Measurements from ENCODE around the gene LRRC40.
A peak's percentile ranks its signal among the peaks of the same experiment; 100 is the strongest.
"Not testable (repeated sequence)": the region's sequence is repeated elsewhere in the genome, so short reads cannot be mapped to it uniquely, and the experiment has no call there.

The LRRC40 gene

DNA sequence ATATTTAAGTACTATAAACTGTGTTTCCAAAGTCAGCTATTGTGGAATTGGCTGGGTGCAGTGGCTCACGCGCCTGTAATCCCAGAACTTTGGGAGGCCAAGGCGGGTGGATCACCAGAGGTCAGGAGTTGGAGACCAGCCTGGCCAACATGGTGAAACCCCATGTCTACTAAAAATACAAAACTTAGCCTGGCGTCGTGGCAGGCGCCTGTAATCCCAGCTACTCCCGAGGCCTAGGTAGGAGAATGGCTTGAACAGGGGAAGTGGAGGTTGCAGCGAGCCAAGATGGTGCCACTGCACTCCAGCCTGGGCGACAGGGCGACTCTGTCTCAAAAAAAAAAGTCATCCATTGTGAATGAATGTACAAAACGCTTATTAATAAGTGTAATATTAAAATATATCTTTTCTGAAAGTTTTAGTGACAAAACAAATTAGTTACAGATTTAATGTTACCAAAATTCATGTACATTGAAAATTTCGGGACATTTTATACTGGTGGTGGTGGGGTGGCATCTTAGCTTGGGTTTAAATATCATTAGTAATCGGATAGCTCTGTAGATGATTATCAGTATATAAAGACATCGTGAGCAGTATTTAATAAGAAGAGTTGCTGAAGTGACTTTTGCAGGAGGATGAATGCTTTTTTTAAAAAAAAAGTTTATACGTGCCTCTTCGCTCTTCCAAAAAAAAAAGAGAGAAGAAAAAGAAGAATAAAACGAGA, 15.3 kb upstream of the LRRC40 start:
- ChIA-PET POLR2A (interaction anchor here (0.7 to 1.3 kb wide), 4 partner anchors 14 to 1999 kb away, joined by 3 to 15 read pairs (median 3); partner anchors contain the start of gene LRRC40), CTCF (interaction anchor here (0.7 to 1.0 kb wide), 2 partner anchors 8 to 10 kb away, joined by 3 to 4 read pairs; no protein-coding TSS in a partner anchor)
- no peak for DNase-seq (ENCODE audit: low read depth, low spot score)
- TF ChIP-seq, protein P1, sequence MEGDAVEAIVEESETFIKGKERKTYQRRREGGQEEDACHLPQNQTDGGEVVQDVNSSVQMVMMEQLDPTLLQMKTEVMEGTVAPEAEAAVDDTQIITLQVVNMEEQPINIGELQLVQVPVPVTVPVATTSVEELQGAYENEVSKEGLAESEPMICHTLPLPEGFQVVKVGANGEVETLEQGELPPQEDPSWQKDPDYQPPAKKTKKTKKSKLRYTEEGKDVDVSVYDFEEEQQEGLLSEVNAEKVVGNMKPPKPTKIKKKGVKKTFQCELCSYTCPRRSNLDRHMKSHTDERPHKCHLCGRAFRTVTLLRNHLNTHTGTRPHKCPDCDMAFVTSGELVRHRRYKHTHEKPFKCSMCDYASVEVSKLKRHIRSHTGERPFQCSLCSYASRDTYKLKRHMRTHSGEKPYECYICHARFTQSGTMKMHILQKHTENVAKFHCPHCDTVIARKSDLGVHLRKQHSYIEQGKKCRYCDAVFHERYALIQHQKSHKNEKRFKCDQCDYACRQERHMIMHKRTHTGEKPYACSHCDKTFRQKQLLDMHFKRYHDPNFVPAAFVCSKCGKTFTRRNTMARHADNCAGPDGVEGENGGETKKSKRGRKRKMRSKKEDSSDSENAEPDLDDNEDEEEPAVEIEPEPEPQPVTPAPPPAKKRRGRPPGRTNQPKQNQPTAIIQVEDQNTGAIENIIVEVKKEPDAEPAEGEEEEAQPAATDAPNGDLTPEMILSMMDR (IDR thresholded peaks at IDR 0.05; ENCODE audit: insufficient read depth, low read length, missing control alignments), result no peak
- H3K4me3 ChIP-seq (ENCODE audit: low read depth, low read length), result peak overlapping the region; percentile 74

DNA sequence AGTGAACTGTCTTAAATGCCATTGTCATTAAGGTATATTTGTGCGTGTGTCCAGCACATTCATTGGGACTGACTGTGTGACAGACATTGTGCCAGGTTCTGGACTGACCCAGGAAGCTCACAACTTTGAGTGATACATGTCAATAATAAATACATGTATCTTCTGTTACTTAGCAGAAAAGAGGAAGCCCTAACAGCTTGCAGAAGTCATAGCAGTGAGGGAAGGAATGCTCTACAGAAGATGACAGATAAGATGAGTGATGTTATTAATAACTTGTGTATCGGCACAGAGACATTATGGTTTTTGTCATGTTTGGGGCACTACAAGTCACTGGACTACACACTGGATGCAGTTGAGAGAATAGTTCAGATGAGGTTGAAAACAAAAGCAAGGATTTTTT, 14.6 kb upstream of the LRRC40 start:
- ChIA-PET POLR2A (no interaction called here), CTCF (interaction anchor here (1.0 kb wide), 1 partner anchor 9 kb away, joined by 4 read pairs; no protein-coding TSS in a partner anchor)
- no peak overlapping the region for H3K4me3 ChIP-seq (ENCODE audit: low read depth, low read length)
- DNase-seq (ENCODE audit: low read depth, low spot score), result no peak
- TF ChIP-seq, protein P1 (IDR thresholded peaks at IDR 0.05; ENCODE audit: insufficient read depth, low read length, missing control alignments), result no peak

DNA sequence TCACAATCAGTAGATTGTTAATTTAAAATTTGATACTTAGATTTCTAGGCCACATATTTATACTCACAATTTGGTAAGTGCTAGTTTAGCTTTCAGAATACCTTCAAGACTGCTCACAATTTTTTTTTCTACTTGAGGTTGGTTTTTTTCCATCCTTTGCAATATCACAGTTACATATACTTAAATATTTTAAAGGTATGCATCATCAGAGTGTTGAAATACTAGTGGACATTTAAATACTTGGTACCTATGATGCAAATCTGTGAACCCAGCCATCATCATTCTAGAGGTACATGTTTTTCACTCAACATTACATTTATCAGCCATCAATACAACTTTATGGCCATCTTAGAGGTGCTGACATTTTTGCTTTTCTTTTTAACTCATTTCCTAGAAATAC, 6.2 kb upstream of the LRRC40 start:
- no peak for DNase-seq (ENCODE audit: low read depth, low spot score)
- POLR2A ChIA-PET, result no interaction called here
- H3K4me3 ChIP-seq (ENCODE audit: low read depth, low read length), result no peak overlapping the region
- TF ChIP-seq, protein P1 (IDR thresholded peaks at IDR 0.05; ENCODE audit: insufficient read depth, low read length, missing control alignments), result no peak
- CTCF ChIA-PET, result interaction anchor here (1.0 kb wide), 1 partner anchor 9 kb away, joined by 4 read pairs; no protein-coding TSS in a partner anchor

DNA sequence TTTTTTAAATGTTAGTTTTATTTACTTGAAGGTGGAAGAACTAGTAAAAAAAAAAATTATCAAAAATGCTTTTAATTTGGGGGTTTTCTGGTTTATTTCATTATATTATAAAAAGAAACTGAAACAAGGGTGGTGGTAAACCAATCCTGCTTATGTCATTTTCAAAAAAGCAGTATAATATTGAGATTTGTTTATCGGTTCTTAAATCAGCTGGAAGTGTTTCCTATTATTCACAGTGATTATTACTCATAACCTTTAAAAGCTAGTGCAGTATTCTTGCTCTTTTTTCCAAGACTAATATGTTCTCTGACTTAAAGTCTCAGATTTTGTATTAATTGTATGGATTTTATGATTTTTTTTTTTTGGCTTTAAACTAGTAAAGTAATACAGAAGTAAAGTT, 5.4 kb upstream of the LRRC40 start:
- ChIA-PET POLR2A (no interaction called here), CTCF (interaction anchor here (1.0 kb wide), 1 partner anchor 9 kb away, joined by 4 read pairs; no protein-coding TSS in a partner anchor)
- H3K4me3 ChIP-seq (ENCODE audit: low read depth, low read length), result no peak overlapping the region
- TF ChIP-seq, protein P1 (IDR thresholded peaks at IDR 0.05; ENCODE audit: insufficient read depth, low read length, missing control alignments), result no peak
- no peak for DNase-seq (ENCODE audit: low read depth, low spot score)

DNA sequence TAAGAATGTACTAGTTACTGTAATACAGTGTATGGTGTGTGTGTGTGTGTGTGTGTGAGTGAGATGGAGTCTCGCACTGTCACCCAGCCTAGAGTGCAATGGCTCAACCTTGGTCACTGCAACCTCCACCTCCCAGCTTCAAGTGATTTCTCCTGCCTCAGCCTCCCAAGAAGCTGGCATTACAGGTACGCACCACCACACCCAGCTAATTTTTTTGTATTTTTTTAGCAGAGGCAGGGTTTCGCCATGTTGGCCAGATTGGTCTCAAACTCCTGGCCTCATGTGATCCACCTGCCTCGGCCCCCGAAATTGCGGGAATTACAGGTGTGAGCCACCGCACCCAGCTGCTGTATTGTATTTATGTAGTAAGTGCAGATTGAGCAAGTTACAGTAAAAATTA, 2.9 kb upstream of the LRRC40 start:
- POLR2A ChIA-PET, result no interaction called here
- DNase-seq (ENCODE audit: low read depth, low spot score), result no peak
- CTCF ChIA-PET, result interaction anchor here (0.9 kb wide), 1 partner anchor 75 kb away, joined by 3 read pairs; no protein-coding TSS in a partner anchor
- no peak overlapping the region for H3K4me3 ChIP-seq (ENCODE audit: low read depth, low read length)
- TF ChIP-seq, protein P1 (IDR thresholded peaks at IDR 0.05; ENCODE audit: insufficient read depth, low read length, missing control alignments), result no peak

- TF ChIP-seq, protein P1 (IDR thresholded peaks at IDR 0.05; ENCODE audit: insufficient read depth, low read length, missing control alignments), result no peak
- CTCF ChIA-PET, result no interaction called here
- no peak for DNase-seq (ENCODE audit: low read depth, low spot score)
- POLR2A ChIA-PET, result no interaction called here
- peak overlapping the region; percentile 97; the same call in 1 of the 2 replicates for H3K4me3 ChIP-seq (ENCODE audit: low read depth, low read length)
Measured at GRCh38 chr1:70207492-70207891, 2.1 kb upstream of the LRRC40 start.

- DNase-seq (ENCODE audit: low read depth, low spot score), result not testable (repeated sequence)
- H3K4me3 ChIP-seq (ENCODE audit: low read depth, low read length), result peak overlapping the region; percentile 97
- ChIA-PET POLR2A (interaction anchor here (2.6 kb wide), 1 partner anchor 14 kb away, joined by 15 read pairs; the partner anchor contains the start of gene SRSF11), CTCF (interaction anchor here (1.1 kb wide), 1 partner anchor 9 kb away, joined by 4 read pairs; no protein-coding TSS in a partner anchor)
Measured at GRCh38 chr1:70206833-70207232, 1.5 kb upstream of the LRRC40 start.
